ENCODE data around the gene MDC1. TPM values are rescaled to one million over a fixed set of nuclear protein-coding genes. Genes with fewer than 3 reads are reported as not detected.
A peak's percentile ranks its signal among the peaks of the same experiment; 100 is the strongest.

Gene MDC1
- polyA plus RNA-seq, 3 donors: 0.27 to 4.5 (median 0.34) TPM

DNA sequence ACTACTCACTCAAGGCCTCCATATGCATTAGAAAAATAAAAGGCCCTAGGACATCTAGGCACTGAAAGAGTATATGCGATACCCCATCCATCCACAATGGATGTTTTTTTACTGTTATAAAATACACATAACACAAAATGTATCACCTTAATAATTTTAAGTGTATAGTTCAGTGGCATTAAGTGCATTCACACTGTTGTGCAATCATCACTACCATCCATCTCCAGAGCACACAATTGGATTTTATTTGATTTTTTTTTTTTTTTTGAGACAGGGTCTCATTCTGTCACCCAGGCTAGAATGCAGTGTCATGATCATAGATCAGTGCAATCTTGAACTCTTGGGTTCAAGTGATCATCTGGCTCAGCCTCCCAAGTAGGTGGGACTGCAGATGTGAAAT lies 2.8 kb downstream of the MDC1 start:
- no CpG with 5 or more reads among the region's 1 CpG for WGBS (ENCODE audit: insufficient coverage)
- Histone ChIP-seq H3K9me3 (replicated peaks in 1 of 2; ENCODE audit: control insufficient read depth in 1 of 2, insufficient read depth in 1 of 2, low read length in 2 of 2) (no peaks in the 10 kb centered on the region), H3K27me3 (ENCODE audit: control insufficient read depth in 2 of 2, insufficient read depth in 2 of 2, low read length in 2 of 2) (no peaks in the 10 kb centered on the region), H3K4me2 (replicated peaks; ENCODE audit: extremely low read depth, low read length, poor library complexity, severe bottlenecking) (no peak overlapping the region), H2AFZ (ENCODE audit: insufficient read depth, low read depth, low read length, poor library complexity, severe bottlenecking) (no peak overlapping the region), H3K36me3 (replicated peaks in 1 of 2; ENCODE audit: control insufficient read depth in 1 of 2, insufficient read depth in 2 of 2, low read length in 2 of 2) (peaks cover 21 to 45% of the 10 kb centered on the region in 2 donors), H3K4me3 (replicated peaks in 1 of 3; ENCODE audit: low read depth in 2 of 3, low read length in 3 of 3) (no peak overlapping the region), H3K79me2 (ENCODE audit: insufficient read depth, low read length) (peaks cover 36% of the 10 kb centered on the region), H3K4me1 (ENCODE audit: control insufficient read depth in 1 of 2, insufficient read depth in 2 of 2, low read length in 2 of 2) (peaks cover 24 to 28% of the 10 kb centered on the region in 2 donors), H4K20me1 (ENCODE audit: insufficient read depth, low read length) (no peaks in the 10 kb centered on the region), H3K27ac (ENCODE audit: low read depth in 1 of 2, low read length in 2 of 2) (no peak overlapping the region), H3K9ac (ENCODE audit: insufficient read depth, low read length, poor library complexity, severe bottlenecking) (no peak overlapping the region)
- intact Hi-C loops (cut with micrococcal nuclease): no loop called here
- DNase-seq: no peak
- H3K27ac Mint-ChIP-seq: no peak overlapping the region
- TF ChIP-seq, protein P1, sequence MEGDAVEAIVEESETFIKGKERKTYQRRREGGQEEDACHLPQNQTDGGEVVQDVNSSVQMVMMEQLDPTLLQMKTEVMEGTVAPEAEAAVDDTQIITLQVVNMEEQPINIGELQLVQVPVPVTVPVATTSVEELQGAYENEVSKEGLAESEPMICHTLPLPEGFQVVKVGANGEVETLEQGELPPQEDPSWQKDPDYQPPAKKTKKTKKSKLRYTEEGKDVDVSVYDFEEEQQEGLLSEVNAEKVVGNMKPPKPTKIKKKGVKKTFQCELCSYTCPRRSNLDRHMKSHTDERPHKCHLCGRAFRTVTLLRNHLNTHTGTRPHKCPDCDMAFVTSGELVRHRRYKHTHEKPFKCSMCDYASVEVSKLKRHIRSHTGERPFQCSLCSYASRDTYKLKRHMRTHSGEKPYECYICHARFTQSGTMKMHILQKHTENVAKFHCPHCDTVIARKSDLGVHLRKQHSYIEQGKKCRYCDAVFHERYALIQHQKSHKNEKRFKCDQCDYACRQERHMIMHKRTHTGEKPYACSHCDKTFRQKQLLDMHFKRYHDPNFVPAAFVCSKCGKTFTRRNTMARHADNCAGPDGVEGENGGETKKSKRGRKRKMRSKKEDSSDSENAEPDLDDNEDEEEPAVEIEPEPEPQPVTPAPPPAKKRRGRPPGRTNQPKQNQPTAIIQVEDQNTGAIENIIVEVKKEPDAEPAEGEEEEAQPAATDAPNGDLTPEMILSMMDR (IDR thresholded peaks at IDR 0.05): no peak
- peaks cover 39 to 47% of the 10 kb centered on the region in 2 donors for H3K36me3 Mint-ChIP-seq
- H3K9me3 Mint-ChIP-seq: no peaks in the 10 kb centered on the region
- peaks cover 20% of the 10 kb centered on the region for H3K4me1 Mint-ChIP-seq
- H3K27me3 Mint-ChIP-seq (ENCODE audit: low read depth in 3 of 3): peaks cover 0 to 2% (median 0%) of the 10 kb centered on the region in 3 donors
- no peak overlapping the region for H3K4me3 Mint-ChIP-seq

DNA sequence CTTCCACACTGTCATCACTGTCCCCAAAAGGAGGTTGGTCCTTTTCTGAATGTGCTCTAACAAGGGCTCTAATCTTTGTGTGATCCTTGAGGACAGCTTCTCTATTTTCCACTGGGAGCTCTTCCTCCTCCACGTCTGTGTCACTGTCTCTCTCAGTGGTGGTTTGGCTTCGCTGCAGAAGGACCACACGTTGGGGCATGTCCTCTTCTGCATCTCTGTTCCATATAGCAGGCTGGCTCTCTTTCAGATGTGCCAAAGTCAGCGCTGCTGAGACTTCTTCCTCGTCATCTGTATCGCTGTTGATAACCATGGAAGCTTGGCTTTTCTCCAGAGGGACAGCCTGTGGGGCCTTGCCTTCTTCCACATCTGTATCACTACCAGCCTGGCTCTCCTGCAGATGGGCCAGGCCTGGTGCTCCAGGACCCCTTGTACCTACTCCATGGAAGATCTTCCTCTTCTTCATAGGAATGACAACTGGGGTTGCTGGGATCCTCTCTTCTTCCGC lies 4.6 kb downstream of the MDC1 start:
- no peaks in the 10 kb centered on the region for H4K20me1 ChIP-seq (ENCODE audit: insufficient read depth, low read length)
- Mint-ChIP-seq H3K4me3 (no peak overlapping the region), H3K36me3 (peaks cover 50 to 59% of the 10 kb centered on the region in 2 donors), H3K4me1 (peaks cover 7% of the 10 kb centered on the region), H3K27ac (peak overlapping the region in 1 of 7 donors; percentile 37), H3K9me3 (no peaks in the 10 kb centered on the region), H3K27me3 (ENCODE audit: low read depth in 3 of 3) (peaks cover 0 to 4% (median 0%) of the 10 kb centered on the region in 3 donors)
- no peak overlapping the region for H2AFZ ChIP-seq (ENCODE audit: insufficient read depth, low read depth, low read length, poor library complexity, severe bottlenecking)
- no peaks in the 10 kb centered on the region for H3K9me3 ChIP-seq (replicated peaks in 1 of 2; ENCODE audit: control insufficient read depth in 1 of 2, insufficient read depth in 1 of 2, low read length in 2 of 2)
- TF ChIP-seq, protein P1 (IDR thresholded peaks at IDR 0.05): no peak
- intact Hi-C loops (cut with micrococcal nuclease): no loop called here
- no peaks in the 10 kb centered on the region for H3K27me3 ChIP-seq (ENCODE audit: control insufficient read depth in 2 of 2, insufficient read depth in 2 of 2, low read length in 2 of 2)
- H3K4me3 ChIP-seq (replicated peaks in 1 of 3; ENCODE audit: low read depth in 2 of 3, low read length in 3 of 3): no peak overlapping the region
- H3K4me2 ChIP-seq (replicated peaks; ENCODE audit: extremely low read depth, low read length, poor library complexity, severe bottlenecking): no peak overlapping the region
- peaks cover 21% of the 10 kb centered on the region for H3K79me2 ChIP-seq (ENCODE audit: insufficient read depth, low read length)
- no peak for DNase-seq
- H3K27ac ChIP-seq (ENCODE audit: low read depth in 1 of 2, low read length in 2 of 2): no peak overlapping the region
- WGBS (ENCODE audit: insufficient coverage): 77% methylated on average over 6 of the region's 7 CpGs
- H3K4me1 ChIP-seq (ENCODE audit: control insufficient read depth in 1 of 2, insufficient read depth in 2 of 2, low read length in 2 of 2): peaks cover 6 to 10% of the 10 kb centered on the region in 2 donors
- no peak overlapping the region for H3K9ac ChIP-seq (ENCODE audit: insufficient read depth, low read length, poor library complexity, severe bottlenecking)
- peaks cover 21 to 53% of the 10 kb centered on the region in 2 donors for H3K36me3 ChIP-seq (replicated peaks in 1 of 2; ENCODE audit: control insufficient read depth in 1 of 2, insufficient read depth in 2 of 2, low read length in 2 of 2)
